ENCODE results near the gene ISG20.
"Not testable (repeated sequence)": the region's sequence is repeated elsewhere in the genome, so short reads cannot be mapped to it uniquely, and the experiment has no call there.

Gene ISG20

DNA sequence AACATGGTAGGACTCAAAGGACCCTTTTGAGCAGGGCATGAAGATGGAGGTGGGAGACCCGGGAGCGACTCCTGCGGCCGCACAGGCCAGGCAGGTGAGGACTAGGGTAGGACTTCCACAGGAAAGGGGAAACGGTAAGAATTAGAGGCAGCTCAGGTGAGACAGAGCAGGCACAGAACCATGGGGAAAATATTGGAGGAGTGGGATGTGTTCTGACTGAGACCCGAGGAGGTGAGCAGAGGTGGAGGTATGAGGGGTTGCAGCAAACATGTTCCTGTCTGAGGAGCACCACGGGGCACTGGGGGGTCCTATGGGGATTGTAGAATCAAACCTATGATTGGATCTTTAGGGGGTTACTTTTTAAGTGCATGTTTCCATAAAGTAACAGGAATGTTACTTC, 1.4 kb upstream of the ISG20 start:
- H3K36me3 ChIP-seq, result peaks cover 0 to 43% (median 28%) of the 10 kb centered on the region in 11 experiments; a peak in 19 of 22 replicates
- H3K4me2 ChIP-seq, result peak overlapping the region; percentile 86 to 98 (median 95)
- H3K4me3 ChIP-seq, result no peak overlapping the region
- peak overlapping the region in 10 of 11 experiments; percentile 89 to 96 (median 94); a peak in 20 of 22 replicates for H3K27ac ChIP-seq
- no peak for TF ChIP-seq Cebpa-rat (IDR thresholded peaks at IDR 0.05)
- peaks cover 0 to 26% (median 3%) of the 10 kb centered on the region in 11 experiments; a peak in 10 of 22 replicates for H4K20me1 ChIP-seq
- no peaks in the 10 kb centered on the region for H3K27me3 ChIP-seq
- no peaks in the 10 kb centered on the region for H3K9me3 ChIP-seq (replicated peaks in 1 of 11)
- peaks cover 81 to 98% (median 93%) of the 10 kb centered on the region in 10 experiments for H3K4me1 ChIP-seq
- H3K9ac ChIP-seq, result peak overlapping the region in 9 of 11 experiments; percentile 77 to 86 (median 80); a peak in 16 of 22 replicates

DNA sequence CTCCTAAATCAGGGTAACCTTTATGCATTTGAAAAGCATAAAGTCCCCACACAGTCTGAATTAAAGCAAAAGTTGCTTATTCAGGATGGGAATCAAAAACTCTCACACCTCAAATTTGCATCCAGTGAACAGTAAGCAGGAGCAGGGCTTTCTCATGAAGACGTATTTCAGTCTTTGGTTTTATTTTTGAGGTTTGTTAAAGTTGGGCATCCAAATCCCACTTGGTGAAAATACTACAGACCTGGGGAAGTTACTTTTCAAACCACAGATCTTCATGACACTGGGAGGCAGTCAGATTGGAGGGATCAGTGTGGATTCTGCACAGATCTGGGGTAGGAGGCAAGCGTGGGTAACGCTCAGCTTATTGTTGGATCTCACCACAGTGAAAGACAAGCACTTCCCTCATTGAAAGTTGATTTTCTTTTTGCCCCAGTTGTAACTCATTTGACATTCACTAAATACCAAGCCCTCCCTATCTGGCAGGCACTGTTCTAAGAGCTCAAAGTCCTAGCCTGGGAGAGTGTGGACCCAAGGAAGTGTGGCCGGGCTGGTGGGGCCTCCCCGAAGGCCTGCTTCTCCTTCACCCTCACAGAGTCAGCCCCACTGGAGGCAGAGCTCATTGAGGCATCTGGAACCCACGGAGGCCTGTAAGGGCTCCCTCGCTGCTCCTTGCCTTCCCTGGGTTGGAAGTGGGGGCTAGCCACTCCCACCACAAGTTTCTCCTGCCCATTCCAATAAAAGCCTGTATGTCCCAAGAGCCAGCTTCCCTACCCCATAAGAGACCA, 783 bp upstream of the ISG20 start:
- no peak for TF ChIP-seq Cebpa-rat (IDR thresholded peaks at IDR 0.05)
- H3K4me1 ChIP-seq, result peaks cover 83 to 95% (median 89%) of the 10 kb centered on the region in 10 experiments
- H3K27me3 ChIP-seq, result no peaks in the 10 kb centered on the region
- peak overlapping the region; percentile 86 to 98 (median 95) for H3K4me2 ChIP-seq
- peak overlapping the region; percentile 24 to 66 (median 55); a peak in 19 of 20 replicates for H3K4me3 ChIP-seq
- peak overlapping the region; percentile 77 to 86 (median 80) for H3K9ac ChIP-seq
- no peaks in the 10 kb centered on the region for H3K9me3 ChIP-seq (replicated peaks in 1 of 11)
- H3K27ac ChIP-seq, result peak overlapping the region; percentile 89 to 96 (median 93)
- H3K36me3 ChIP-seq, result peaks cover 0 to 37% (median 23%) of the 10 kb centered on the region in 11 experiments; a peak in 19 of 22 replicates
- H4K20me1 ChIP-seq, result peaks cover 0 to 20% (median 0%) of the 10 kb centered on the region in 11 experiments; a peak in 6 of 22 replicates

DNA sequence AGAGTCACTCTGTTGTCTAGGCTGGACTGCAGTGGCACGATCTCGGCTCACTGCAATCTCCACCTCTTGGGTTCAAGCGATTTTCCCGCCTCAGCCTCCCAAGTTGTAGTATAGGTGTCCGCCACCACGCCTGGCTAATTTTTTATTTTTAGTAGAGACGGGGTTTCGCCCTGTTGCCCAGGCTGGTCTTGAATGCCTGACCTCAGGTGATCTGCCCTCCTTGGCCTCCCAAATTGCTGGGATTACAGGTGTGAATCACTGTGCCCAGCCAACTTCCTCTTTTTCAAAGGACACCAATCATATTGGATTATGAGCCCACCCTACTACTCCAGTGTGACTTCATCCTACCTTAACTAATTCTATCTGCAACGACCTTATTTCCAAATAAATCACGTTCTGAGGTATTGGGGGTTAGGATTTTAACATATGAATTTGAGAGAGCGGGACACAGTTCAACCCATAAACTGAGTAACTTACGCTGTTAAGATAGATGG, 3.2 kb downstream of the ISG20 start:
- peak overlapping the region; percentile 86 to 98 (median 95) for H3K4me2 ChIP-seq
- H3K4me3 ChIP-seq, result no peak overlapping the region
- H3K36me3 ChIP-seq, result 0 out of 22 replicates have a peak, but pooled peaks cover 0 to 3% (median 0%) of the 10 kb centered on the region in 11 experiments
- no peak for TF ChIP-seq Cebpa-rat (IDR thresholded peaks at IDR 0.05)
- peaks cover 0 to 27% (median 0%) of the 10 kb centered on the region in 11 experiments; a peak in 2 of 22 replicates for H4K20me1 ChIP-seq
- H3K9ac ChIP-seq, result peak overlapping the region in 4 of 11 experiments; percentile 44 to 67 (median 60); a peak in 7 of 22 replicates
- peaks cover 50 to 63% (median 56%) of the 10 kb centered on the region in 10 experiments for H3K4me1 ChIP-seq
- H3K27me3 ChIP-seq, result no peaks in the 10 kb centered on the region
- peak overlapping the region in 9 of 11 experiments; percentile 48 to 96 (median 93); a peak in 19 of 22 replicates for H3K27ac ChIP-seq
- H3K9me3 ChIP-seq (replicated peaks in 1 of 11), result no peaks in the 10 kb centered on the region

DNA sequence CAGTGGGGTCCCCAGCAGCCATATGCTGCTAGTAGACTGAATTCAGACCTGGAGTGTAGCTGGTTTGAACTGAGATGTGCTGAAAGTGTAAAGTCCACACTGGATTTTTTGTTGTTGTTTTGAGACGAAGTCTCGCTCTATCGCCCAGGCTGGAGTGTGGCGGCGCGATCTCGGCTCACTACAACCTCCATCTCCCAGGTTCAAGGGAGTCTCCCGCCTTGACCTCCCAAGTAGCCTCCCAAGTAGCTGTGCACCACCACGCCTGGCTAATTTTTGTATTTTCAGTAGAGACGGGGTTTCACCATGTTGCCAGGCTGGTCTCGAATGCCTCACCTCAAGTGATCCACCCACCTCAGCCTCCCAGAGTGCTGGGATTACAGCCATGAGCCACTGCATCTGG, 3.7 kb downstream of the ISG20 start:
- H3K27ac ChIP-seq, result peak overlapping the region in 7 of 11 experiments; percentile 89 to 96 (median 94); a peak in 11 of 22 replicates
- H3K9me3 ChIP-seq (replicated peaks in 1 of 11); H3K4me3 ChIP-seq; H3K36me3 ChIP-seq; H3K27me3 ChIP-seq: not testable (repeated sequence)
- peak overlapping the region in 1 of 11 experiments; percentile 44; a peak in 1 of 22 replicates for H3K9ac ChIP-seq
- peaks cover 48 to 60% (median 55%) of the 10 kb centered on the region in 10 experiments for H3K4me1 ChIP-seq
- H4K20me1 ChIP-seq, result peaks cover 0 to 32% (median 0%) of the 10 kb centered on the region in 11 experiments; a peak in 2 of 22 replicates
- H3K4me2 ChIP-seq, result peak overlapping the region in 7 of 11 experiments; percentile 92 to 98 (median 96); a peak in 9 of 22 replicates

DNA sequence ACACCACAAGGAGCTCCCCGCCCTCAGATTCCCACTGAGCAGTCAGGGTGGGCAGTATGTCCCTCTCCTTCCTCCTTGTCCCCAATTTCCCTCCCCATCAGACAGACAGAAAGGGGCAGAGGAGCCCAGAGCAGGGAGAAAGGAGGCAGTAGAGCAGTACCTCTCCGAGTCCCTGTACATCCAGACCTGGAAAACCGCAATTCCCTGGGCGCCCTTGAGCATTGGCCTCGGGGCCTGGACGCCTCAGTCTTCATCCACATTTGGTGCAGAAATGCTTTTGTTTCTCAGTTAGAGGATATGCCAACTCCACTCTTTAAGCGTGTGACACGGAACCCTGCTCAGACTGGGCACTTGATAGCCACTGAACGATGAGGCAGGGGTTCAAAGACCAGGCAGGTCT, 5.9 kb downstream of the ISG20 start:
- H3K4me1 ChIP-seq, result peaks cover 51 to 62% (median 57%) of the 10 kb centered on the region in 10 experiments
- 0 out of 22 replicates have a peak, but pooled peaks cover 0 to 3% (median 0%) of the 10 kb centered on the region in 11 experiments for H3K36me3 ChIP-seq
- H3K9ac ChIP-seq, result no peak overlapping the region
- no peak overlapping the region for H3K4me3 ChIP-seq
- no peaks in the 10 kb centered on the region for H3K9me3 ChIP-seq (replicated peaks in 1 of 11)
- H3K4me2 ChIP-seq, result no peak overlapping the region
- H3K27ac ChIP-seq, result no peak overlapping the region; a peak in 1 of 22 replicates
- H3K27me3 ChIP-seq, result no peaks in the 10 kb centered on the region
- peaks cover 0 to 32% (median 0%) of the 10 kb centered on the region in 11 experiments; a peak in 2 of 22 replicates for H4K20me1 ChIP-seq
- TF ChIP-seq Cebpa-rat (IDR thresholded peaks at IDR 0.05), result no peak

DNA sequence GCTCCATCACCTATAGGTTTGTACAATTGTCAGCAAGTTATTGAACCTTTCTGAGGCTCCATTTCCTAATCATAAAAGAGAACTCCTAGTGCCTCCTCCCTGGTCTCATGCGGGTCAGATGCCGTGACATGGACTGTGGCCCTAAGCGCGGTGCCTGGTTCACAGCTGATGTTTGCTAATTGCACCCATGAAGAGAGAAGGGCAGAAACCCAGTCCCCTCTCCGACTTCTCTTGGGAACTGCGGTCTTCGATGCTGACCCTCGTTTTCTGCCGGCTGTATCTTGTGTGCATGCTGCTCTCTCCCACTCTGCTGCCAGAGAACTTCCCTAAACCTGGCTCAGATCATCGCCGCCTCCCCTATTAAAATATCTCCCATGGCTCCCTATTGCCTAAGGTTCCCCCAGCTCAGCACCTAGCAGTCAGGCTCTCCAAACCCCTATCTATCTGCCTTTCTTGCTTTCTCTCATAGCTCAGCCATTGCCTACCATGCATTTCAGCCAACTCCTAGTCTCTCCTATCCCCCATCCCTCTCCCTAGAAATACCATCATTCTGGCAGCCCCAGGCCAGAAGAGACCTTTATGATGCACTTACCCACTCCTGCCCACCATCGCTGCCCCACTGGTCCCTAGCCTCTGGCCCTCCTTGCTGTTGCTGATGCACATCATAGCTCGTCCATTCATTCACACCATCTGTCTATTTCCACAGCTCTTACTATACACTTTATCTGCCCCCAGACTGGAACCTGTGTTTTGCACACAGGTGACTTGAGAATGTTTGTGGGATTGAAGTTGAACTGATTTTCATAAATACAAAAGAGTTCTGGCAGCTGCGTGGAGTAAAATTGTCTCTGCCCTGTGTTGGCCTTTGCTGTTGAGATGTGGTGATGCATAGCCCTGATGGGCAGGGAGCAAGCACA, 6.6 kb downstream of the ISG20 start:
- no peaks in the 10 kb centered on the region for H3K9me3 ChIP-seq (replicated peaks in 1 of 11)
- peaks cover 49 to 62% (median 57%) of the 10 kb centered on the region in 10 experiments for H3K4me1 ChIP-seq
- H4K20me1 ChIP-seq, result peaks cover 0 to 32% (median 0%) of the 10 kb centered on the region in 11 experiments; a peak in 3 of 22 replicates
- no peaks in the 10 kb centered on the region for H3K27me3 ChIP-seq
- 0 out of 22 replicates have a peak, but pooled peaks cover 0 to 3% (median 0%) of the 10 kb centered on the region in 11 experiments for H3K36me3 ChIP-seq
- TF ChIP-seq Cebpa-rat (IDR thresholded peaks at IDR 0.05), result no peak
- H3K27ac ChIP-seq, result no peak overlapping the region; a peak in 1 of 22 replicates
- H3K4me3 ChIP-seq, result no peak overlapping the region
- no peak overlapping the region for H3K9ac ChIP-seq
- H3K4me2 ChIP-seq, result no peak overlapping the region

DNA sequence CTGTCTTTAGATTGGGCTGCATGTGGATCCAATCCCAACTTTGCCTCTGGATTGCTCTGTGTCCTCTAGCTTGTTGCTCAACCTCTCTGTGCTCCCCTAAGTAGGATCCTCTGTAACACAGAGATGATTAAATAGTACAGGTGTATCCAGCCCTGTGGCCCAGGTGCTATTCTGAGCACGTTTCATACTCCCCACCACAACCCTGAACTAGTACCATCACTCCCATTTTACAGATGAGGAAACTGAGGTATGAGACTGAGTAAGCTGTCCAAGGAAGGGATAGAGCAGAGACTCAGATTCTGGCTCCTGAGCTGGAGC, 7.2 kb downstream of the ISG20 start:
- 0 out of 22 replicates have a peak, but pooled peaks cover 0 to 3% (median 0%) of the 10 kb centered on the region in 11 experiments for H3K36me3 ChIP-seq
- no peak overlapping the region for H3K9ac ChIP-seq
- H4K20me1 ChIP-seq, result peaks cover 0 to 32% (median 0%) of the 10 kb centered on the region in 11 experiments; a peak in 3 of 22 replicates
- TF ChIP-seq Cebpa-rat (IDR thresholded peaks at IDR 0.05), result no peak
- H3K4me2 ChIP-seq, result no peak overlapping the region
- H3K4me1 ChIP-seq, result peaks cover 43 to 60% (median 52%) of the 10 kb centered on the region in 10 experiments
- no peaks in the 10 kb centered on the region for H3K9me3 ChIP-seq (replicated peaks in 1 of 11)
- no peaks in the 10 kb centered on the region for H3K27me3 ChIP-seq
- H3K4me3 ChIP-seq, result no peak overlapping the region
- H3K27ac ChIP-seq, result no peak overlapping the region

DNA sequence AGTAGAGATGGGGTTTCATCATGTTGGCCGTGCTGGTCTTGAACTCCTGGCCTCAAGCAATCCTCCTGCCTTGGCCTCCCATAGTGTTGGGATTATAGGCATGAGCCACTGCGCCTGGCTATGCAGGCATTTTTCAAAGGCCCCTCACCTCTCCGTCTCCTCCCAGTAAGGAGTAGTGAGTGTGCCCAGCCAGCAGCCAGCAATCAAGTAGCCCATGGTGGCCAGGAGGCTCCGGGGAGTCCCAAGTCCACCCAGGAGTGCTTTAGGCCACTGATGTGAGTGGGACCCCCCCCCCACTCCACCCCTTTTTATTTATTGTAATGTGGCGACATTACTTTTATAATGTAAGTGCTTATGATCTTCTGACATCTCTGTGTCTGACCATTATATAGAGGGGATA, 8.1 kb downstream of the ISG20 start:
- Histone ChIP-seq H3K4me1 (peaks cover 34 to 57% (median 50%) of the 10 kb centered on the region in 10 experiments), H3K9ac (0 out of 22 replicates have a peak overlapping the region, but pooled peaks of 1 of the 11 experiments have one; percentile 57), H4K20me1 (peaks cover 0 to 32% (median 0%) of the 10 kb centered on the region in 11 experiments; a peak in 3 of 22 replicates), H3K27ac (peak overlapping the region in 1 of 11 experiments; percentile 27; a peak in 1 of 22 replicates), H3K4me3 (no peak overlapping the region), H3K4me2 (peak overlapping the region in 1 of 11 experiments; percentile 8; a peak in 1 of 22 replicates), H3K27me3 (no peaks in the 10 kb centered on the region), H3K36me3 (0 out of 22 replicates have a peak, but pooled peaks cover 0 to 3% (median 0%) of the 10 kb centered on the region in 11 experiments), H3K9me3 (replicated peaks in 1 of 11) (no peaks in the 10 kb centered on the region)
- TF ChIP-seq Cebpa-rat (IDR thresholded peaks at IDR 0.05), result no peak

Data from BLaER1 treated with 17β-estradiol and CSF1 and Interleukin-3, amounts not matched to agents 10 nM and 100 nM (cell line).